Fibroblast of lung (primary cell): ENCODE data around the gene NLE1.

Source experiments
- CTCF ChIP-seq, 2 donors: IDR thresholded peaks in 1 of 2; conservative IDR thresholded peaks in 1 of 2; 1 replicate in 1 of 2; 2 replicates in 1 of 2; pipeline ENCODE4 v1.5.1; 2011 to 2012; ENCODE audit warnings: low read length in 2 of 2, control low read depth in 1 of 2, inconsistent platforms in 1 of 2, low read depth in 1 of 2, mild to moderate bottlenecking in 1 of 2
- EZH2 ChIP-seq: IDR thresholded peaks from 2 replicates; pipeline ENCODE4 v1.5.1; 2012; ENCODE audit warnings: low read length, control low read depth, mild to moderate bottlenecking; ENCODE audit errors: missing control alignments

GRCh38 chr17:35101725-35102124 is 40.4 kb downstream of the NLE1 start:
- TF ChIP-seq CTCF (conservative IDR thresholded peaks at IDR 0.05 in 1 of 2, IDR thresholded peaks at IDR 0.05 in 1 of 2; ENCODE audit: low read depth in 1 of 2, low read length in 2 of 2) (no peak), EZH2 (no peak)
